Measurements from ENCODE around the gene PTPRN2.

The PTPRN2 gene

DNA sequence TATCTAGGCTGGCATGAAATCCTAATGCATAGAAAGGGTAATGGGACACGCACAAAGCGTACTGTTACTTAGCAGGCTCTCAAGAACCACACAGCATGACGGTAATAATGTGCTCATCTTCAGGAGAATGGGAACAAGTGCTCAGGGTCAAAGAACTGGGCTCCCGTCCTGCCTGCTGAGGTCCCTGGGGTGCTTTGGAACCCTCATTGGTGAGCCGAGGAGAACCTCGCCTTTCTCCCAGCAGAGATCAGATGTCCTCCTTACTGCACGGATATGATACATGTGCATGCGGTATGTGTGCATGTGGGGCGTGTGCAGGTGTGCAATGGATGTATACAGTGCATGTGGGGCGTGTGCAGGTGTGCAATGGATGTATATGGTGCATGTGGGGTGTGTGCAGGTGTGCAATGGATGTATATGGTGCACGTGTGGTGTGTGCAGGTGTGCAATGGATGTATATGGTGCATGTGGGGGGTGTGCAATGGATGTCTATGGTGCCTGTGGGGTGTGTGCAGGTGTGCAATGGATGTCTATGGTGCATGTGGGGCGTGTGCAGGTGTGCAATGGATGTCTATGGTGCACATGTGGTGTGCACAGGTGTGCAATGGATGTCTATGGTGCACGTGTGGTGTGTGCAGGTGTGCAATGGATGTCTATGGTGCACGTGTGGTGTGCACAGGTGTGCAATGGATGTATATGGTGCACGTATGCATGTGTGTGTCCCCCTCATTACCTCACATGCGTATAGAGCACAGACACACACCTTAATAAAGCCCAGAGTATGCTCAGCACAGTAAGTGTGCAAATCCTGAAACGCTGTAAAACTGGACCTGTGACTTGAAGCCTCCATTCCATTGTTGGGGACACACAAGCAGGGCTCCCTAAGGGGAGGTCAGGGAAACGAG, 336.3 kb downstream of the PTPRN2 start:
- no peak for DNase-seq (ENCODE audit: low spot score)

DNA sequence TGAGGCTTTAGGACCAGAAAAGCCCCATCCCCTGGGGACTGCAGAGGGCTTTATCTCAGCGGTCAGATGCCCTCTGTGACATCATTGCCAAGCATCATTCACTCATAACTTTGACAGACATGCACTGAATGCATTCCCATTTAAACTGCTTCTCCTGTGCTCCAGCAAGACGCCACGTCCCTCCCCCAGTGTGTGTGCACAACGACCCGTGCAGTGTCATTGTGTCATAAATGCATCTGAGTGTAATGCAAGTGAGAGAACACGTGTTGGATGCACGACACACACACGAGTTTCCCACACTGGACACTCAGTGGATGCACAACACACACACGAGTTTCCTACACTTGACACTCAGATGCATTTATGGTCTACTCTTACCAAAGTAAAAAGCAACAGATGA, 337.9 kb downstream of the PTPRN2 start:
- DNase-seq (ENCODE audit: low spot score): no peak

DNA sequence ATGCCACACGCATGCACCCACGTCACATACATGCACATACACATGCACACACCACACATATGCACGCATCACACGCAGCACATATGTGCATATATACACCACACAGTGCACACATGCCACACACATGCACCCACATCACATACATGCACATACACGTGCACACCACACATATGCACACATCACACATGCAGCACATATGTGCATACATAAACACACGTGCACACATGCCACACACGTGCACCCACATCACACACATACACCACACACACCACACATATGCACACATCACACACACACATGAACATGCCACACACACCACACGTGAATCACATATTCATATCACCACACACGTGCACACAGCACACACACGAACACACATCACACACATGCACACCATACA, 338.8 kb downstream of the PTPRN2 start:
- DNase-seq (ENCODE audit: low spot score): no peak

DNA sequence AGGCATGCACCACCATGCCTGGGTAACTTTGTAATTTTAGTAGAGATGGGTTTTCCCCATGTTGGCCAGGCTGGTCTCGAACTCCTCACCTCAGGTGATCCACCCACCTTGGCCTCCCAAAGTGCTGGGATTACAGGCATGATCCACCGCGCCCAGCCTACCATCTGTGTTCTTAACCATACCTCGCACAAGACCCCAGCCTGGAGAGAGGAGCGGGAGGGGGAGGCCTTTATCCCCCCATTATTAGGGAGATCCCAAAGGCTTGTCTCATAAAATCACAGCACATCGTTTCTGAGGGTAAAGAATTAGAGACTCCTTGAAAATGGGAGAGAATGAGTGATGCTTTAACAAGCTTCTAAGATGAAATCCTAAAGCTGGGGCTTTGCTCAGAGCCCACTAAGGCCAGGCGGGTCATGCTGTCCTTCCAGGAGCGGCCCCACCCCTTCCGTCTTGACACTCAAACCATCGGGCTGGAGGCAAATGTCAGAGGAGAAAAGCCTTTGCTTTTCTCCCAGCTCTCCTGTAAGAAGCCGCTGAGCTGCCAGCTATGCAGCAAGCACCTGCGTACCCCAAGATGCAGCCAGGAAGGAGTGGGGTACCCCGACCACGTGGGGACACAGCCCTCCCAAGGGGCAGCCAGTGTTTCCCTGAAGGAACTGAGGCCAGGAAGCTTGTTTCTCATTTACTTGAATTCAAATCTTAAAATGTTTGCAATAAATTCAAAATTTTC, 339.7 kb downstream of the PTPRN2 start:
- DNase-seq (ENCODE audit: low spot score): no peak

DNA sequence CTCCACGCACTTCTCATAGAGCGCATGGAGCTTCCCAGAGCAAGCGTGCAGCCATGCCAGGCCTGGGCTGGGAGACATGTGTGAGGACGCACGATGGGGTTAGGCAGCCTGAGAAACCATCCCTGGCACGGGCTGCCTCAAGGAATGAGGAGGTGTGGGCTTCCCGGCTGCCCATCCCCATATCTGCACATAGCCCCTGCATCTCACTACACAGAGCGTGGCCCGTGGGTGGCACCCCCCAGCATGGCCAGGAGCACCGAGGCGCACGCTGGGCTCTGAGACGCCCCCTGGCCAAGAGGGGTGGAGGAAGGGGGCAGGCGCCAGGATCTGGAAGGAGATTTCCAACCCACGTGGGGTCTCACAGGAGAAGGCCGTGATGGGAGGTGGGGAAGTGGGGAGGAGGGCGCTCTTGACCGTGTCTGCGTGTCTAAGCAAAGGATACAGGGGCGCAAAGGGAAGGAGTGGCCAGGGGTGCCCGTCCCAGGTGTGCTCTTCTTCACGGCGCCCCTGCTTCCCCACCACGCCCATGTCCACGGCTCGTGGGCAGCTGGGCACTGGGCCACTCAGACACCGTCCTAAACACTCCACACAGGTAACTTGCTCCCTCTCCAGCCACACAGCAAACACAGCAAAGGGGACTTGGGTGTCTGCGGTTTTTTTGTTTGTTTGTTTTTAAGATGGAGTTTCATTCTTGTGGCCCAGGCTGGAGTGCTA, 340.5 kb downstream of the PTPRN2 start:
- no peak for DNase-seq (ENCODE audit: low spot score)

DNA sequence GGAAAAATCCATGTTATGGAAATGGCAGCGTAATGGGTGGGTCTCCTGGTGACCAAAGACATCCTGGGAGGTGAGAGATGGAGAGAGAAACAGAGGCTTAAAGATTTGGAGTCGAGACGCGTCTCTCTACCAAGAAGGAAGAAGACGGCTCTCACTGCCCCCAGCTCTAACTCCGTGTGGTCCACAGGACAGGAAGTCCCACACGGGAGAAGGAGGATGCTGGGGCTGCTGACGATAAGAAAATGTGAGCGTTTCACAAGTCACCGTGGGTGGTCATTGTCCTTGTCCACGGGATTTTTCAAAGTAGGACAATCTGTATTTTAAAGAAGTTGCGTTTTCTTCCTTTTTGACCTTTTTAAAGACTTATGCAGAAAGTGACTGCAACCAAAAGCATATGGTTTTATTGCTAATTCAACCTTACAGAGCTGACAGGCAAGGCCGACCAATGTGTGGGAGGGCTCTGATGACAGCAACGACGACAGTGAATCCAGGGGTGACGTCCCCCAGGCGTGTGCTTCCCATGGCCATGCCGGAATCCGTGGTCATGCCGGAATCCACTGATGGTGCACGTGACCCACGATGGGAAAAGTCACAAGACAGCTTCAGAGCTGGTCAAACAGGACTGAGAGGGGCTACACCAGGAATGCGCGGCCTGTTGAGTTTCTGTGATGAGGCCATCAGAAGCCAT, 341.2 kb downstream of the PTPRN2 start:
- no peak for DNase-seq (ENCODE audit: low spot score)

DNA sequence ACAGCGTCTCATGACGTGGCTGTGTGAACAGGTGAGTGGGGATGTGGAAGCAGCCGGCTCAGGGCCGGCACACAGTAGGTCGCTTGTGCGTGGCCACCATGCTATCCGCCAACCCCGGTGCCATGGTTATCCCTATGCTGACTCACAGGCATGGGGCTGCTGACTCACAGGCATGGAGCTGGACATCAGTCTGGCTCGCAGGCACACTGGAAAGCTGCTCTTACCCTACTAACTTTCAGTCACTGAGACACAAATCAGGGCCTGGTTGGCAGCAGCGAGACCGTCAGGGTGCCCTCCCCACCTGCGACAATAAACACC, 341.9 kb downstream of the PTPRN2 start:
- no peak for DNase-seq (ENCODE audit: low spot score)

DNA sequence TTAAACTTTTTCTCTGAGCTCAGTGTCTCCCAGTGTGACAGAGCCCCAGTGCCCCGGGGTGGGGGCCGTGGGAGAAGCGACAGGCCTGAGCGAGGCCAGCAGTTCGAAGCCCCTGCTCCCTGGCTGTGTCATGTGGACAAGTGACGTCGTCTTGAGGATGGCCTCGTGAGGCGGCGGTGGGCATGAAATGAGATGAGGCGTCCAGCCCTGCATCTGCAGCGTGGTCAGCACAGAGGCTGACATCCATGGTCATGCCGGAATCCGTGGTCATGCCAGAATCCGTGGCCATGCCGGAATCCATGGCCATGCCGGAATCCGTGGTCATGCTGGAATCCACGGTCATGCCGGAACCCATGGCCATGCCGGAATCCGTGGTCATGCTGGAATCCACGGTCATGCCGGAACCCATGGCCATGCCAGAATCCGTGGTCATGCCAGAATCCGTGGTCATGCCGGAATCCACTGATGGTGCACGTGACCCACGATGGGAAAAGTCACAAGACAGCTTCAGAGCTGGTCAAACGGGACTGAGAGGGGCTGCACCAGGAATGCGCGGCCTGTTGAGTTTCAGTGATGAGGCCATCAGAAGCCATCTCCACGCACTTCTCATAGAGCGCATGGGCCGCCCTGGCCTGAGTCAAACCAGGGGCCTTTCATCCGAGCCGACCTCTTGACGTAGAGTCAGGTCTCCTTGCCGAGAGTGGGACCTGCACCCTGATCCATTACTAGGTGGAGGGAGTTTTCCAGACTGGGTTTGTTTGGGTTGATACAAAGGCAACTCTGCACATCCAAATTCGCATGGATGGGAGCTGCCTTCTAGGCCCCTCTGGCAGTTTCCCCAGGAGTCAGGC, 342.5 kb downstream of the PTPRN2 start:
- no peak for DNase-seq (ENCODE audit: low spot score)

DNA sequence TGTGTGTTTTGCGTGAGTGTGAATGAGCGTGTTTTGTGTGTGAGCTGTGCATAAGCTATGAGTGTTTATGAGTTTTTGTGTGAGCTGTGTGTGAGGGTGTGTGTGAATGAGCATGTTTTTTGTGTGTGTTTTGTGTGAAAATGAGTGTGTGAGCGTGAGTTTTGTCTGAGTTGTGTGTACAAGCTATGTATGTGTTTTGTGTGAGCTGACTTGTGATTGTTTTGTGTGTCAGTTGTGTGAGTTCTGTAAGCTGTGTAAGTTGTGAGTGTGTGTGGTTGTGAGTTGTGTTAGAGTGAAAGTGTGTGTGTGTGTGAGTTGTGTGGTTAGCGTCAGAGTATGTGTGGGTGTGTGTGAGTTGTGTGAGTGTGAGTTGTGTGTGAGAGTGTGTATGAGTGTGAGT, 343.2 kb downstream of the PTPRN2 start:
- DNase-seq (ENCODE audit: low spot score): no peak

DNA sequence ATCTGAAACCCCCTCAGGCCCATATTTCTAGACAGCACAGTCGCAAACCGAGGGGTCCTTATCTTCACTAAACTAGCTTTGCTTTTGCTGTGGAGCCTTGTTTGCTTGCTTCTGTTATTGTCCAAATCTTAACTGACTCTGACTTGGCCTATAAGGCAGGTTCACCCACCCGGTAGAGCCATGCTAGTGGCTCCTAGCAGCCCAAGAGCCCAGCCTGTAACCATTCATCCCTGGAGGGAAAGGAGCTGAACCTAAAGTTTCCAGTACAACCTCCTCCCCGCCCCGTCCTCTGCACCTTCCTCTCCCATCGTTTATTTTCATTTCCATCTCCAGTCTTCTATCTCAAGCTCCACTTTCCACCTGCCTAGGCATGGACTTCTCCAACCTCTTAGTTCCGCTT, 345.7 kb downstream of the PTPRN2 start:
- DNase-seq (ENCODE audit: low spot score): no peak

DNA sequence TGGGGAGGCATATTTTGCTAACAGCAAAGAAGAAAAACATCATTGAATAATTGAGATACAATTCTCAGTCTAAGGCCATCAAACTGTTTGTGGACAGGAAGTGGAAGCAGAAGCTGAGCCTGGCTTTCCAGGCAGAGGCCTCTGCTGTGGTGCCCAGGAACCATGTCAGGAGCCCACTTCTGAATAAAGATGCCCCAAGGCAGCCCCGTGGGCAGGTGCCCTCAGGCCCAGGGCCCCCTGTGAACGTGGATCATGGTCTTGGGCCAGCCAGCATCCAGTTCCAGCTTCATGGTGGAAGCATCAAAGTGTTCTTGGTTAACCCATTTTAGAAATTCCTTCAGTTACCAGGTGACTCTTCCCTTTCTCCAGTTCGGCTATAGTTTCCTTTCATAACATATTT, 346.8 kb downstream of the PTPRN2 start:
- no peak for DNase-seq (ENCODE audit: low spot score)

DNA sequence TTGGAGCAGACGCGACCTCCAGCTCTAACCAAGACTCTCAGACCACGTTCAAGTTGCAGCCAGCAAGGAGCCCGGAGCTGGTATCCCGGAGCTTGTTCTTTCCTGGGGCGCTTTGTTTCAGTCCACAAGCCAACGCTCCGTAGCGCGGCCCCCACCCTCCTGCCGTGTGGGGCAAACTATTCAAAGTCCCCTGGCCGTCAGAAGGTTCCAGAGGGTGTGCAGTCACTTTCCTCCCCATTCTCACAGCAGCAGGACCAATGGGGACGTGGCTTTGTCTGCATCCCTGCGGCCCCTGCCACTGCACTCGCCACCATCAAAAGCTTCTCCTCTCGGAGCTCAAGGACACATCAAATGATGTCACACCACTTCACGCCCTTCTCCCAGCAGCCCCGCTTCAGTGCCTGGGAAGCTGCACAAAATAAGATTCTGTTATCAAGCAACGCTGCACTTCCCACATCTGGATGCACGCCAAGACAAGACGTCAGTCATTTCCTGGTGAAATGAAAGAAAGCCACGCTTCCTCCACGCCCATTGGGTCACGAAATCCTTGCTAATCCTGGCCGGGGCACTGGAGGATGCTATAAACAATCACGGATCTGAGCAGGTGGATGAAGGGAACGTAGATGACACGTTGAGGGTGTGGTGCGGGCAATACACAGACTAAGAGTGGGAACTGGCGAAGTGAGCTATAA, 348.2 kb downstream of the PTPRN2 start:
- no peak for DNase-seq (ENCODE audit: low spot score)

DNA sequence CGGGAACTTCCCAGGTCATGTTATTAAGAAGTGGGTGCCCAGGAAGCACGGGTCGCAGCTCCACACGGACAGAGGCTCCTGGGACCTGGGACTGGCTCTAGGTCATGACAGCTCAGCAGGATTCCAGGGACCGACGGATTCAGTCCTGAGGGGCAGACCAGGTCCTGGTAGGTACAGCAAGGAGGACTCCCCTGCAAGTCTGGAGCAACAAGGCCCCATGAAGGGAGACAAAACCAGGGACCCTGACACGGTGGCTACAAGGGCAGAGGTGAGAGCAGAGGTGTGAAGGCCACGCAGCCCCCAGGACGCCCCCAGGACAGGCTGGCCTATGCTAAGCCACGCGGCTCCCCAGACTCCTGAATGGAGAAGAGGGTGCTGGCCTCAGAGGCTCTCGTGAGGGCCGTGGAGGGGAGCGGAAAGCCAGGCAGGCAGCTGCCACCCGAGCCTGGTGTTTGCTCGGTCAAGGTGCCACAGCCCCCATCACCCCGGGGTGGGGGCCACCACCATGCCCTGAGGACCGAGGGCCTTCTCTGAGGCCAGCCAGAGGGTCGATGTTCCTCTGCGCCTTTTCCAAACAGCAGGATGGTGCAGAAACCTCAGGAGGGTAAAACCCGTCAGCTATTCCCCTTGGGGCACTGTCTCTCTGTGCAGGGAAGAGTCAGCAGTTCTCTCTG, 348.9 kb downstream of the PTPRN2 start:
- no peak for DNase-seq (ENCODE audit: low spot score)

DNA sequence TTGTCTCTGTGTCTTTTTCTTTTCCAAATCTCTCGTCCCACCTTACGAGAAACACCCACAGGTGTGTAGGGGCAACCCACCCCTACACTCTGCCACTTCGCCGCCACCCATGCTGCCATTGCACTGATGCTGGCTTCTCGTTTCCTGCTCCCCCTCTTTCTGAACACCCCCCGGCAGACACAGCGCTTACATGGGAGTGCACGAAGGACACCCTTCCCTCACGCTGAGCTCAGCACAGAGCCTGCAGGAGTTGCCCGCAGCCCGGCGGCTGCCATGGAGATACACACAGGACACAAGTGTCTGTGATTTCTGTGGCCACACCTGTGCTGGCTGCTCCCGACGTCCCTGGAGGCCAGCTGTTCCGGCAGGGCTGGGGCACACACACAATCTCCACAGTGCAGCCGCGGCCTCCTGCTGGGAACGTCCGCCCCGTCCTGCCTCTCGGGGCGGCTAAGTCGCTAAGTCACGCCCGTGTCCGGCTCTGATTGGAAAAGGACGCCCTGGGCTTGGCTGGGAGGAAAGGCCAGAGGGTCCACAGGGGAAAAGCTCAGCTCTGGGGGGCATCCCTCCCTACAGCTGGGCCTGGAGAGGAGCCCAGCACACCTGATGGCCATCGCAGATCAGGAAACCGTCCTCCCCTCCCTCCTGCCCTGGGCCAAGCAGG, 349.8 kb downstream of the PTPRN2 start:
- DNase-seq (ENCODE audit: low spot score): no peak

DNA sequence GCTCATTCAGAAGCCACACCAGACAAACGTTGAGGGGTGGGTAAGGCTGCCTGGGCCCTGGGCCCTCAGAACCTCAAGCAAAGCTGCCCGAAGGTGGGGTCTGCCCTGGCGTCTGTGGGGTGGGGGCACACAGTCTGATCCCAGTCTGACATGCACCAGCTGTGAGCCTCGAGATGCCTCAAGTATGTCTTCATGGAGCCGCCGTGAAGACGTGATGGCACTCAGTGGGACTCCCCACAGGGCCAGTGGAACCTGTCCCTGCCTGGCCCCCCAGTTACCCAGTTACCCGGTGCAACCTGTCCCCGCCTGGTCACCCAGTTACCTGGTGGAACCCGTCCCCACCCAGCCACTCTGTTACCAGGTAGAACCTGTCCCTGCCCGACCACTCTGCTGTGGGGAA, 351.2 kb downstream of the PTPRN2 start:
- DNase-seq (ENCODE audit: low spot score): no peak

DNA sequence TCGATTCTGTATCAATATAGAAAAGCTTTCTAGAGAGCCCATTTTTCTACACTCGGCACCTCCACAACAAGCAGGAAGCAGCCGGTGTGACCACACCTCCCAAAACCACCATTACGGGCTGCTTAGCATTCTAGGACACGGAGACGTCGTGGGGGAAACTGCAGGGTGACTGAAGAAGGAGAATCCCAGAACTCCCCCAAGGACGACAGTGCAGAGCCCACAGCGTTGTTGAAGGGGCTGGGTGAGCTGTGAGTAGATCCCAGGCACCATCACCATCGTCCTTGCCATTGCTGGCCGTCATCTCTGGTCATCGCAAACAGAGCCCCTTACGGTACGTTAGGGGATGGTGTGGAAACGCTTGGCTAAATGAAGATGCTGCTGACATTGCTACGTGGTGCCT, 351.8 kb downstream of the PTPRN2 start:
- DNase-seq (ENCODE audit: low spot score): no peak

DNA sequence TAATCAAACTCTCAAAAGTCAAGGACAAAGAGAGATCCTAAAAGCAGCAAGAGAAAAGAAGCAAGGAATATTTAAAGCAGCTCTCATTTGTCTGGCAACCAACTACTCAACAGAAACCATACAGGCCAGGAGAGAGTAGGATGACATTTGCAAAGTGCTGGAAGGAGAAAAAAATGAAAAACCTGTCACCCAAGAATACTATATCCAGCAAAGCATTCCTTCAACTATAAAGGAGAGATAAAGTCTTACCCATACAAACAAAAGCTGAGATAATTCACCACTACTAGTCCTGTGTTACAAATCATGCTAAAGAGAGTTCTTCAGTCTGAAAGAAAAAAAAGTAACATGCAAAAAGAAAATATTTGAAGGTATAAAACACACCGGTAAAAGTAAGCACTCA, 357.7 kb downstream of the PTPRN2 start:
- DNase-seq (ENCODE audit: low spot score): no peak

DNA sequence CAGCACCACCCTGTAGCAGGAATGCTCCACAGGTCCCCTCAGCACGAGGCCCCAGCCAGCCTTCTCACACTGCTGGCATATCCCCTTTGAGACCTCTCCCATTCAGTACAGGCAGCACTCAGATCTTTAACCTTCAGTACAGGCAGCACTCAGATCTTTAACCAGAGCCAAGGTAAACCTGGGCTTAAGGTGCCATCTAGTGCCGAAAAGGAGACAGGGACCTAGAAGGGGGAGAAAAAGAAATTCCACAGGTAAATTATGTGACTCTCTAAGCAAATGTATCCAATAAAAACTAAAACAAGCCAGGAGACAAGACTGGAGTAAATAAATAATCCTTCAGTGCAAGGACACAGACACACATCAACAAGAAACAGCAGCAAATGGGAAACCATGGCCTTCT, 358.6 kb downstream of the PTPRN2 start:
- DNase-seq (ENCODE audit: low spot score): no peak

DNA sequence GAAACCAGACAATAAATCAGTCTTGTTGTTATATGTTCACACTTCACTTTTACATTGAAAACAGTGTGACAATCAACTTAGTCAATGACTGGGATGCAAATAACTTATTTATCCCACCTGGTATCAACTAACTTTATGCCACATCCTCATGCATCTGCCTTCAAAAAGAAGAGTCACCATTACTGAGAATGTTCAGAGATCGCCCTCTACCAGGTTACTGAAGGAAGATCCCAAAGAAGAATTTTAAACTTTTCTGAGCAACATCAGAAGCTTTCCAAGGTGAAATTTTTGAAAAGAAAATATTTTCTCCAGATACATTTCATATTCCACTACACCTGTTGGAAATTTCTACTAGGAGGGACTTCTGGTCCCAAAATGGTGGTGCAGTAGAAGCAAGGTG, 359.5 kb downstream of the PTPRN2 start:
- DNase-seq (ENCODE audit: low spot score): no peak
